Spleen (tissue), 7 donors: ENCODE measurements around the gene TPM1.

Source experiments
- POLR2A ChIP-seq, 3 donors: fragments of 450-650 bp; IDR thresholded peaks; one replicate each; pipeline ENCODE4 v1.5.1; 2017; ENCODE audit warnings: antibody characterized with exemption in 3 of 3, mild to moderate bottlenecking in 1 of 3
- TF ChIP-seq, protein P1 (sequence below), 11 experiments: fragments of 200-600 bp in 7 of 11; fragments of 450-650 bp in 4 of 11; sonication (generic) in 4 of 11; IDR thresholded peaks in 8 of 11; conservative IDR thresholded peaks in 3 of 11; 1 replicate in 7 of 11; 2 replicates in 4 of 11; pipeline versions ENCODE4 v1.4.0 to v1.8.0; 2016 to 2021; ENCODE audit warnings: antibody characterized with exemption in 11 of 11, inconsistent platforms in 4 of 11, mild to moderate bottlenecking in 1 of 11
- donor health status: DM: no; HTN: no; CAD: no; lungs with moderate emphysema.
- donor health status: DM: no; HTN: no; CAD: no.
- donor health status: DM: no; HTN: no; CAD: no.

DNA sequence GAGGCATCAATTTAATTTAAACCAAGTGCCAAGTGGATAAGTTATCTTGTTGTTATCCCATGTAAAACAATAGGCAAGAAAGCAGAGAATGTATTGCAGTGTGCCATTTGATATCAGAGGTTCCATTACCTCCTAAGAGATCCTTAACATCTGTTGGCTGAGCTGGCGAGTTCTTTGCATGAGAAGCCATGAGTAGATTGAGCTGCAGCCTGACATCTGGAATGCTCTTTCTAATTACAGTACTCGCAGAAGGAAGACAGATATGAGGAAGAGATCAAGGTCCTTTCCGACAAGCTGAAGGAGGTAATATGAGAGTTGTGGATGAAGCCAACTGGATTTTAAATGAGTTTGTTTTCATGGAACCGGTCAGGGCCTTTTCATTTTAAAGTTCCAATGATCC lies 19.4 kb downstream of the TPM1 start:
- TF ChIP-seq POLR2A (IDR thresholded peaks at IDR 0.05), result no peak
- TF ChIP-seq, protein P1, sequence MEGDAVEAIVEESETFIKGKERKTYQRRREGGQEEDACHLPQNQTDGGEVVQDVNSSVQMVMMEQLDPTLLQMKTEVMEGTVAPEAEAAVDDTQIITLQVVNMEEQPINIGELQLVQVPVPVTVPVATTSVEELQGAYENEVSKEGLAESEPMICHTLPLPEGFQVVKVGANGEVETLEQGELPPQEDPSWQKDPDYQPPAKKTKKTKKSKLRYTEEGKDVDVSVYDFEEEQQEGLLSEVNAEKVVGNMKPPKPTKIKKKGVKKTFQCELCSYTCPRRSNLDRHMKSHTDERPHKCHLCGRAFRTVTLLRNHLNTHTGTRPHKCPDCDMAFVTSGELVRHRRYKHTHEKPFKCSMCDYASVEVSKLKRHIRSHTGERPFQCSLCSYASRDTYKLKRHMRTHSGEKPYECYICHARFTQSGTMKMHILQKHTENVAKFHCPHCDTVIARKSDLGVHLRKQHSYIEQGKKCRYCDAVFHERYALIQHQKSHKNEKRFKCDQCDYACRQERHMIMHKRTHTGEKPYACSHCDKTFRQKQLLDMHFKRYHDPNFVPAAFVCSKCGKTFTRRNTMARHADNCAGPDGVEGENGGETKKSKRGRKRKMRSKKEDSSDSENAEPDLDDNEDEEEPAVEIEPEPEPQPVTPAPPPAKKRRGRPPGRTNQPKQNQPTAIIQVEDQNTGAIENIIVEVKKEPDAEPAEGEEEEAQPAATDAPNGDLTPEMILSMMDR (IDR thresholded peaks at IDR 0.05 in 8 of 11, conservative IDR thresholded peaks at IDR 0.05 in 3 of 11), result no peak
